K562 (cell line): ENCODE measurements around the gene SDK1. TPM values are rescaled to one million over a fixed set of nuclear protein-coding genes. Genes with fewer than 3 reads are reported as not detected.

ENCODE experiments used
- ATAC-seq: fragments of 200-7000 bp; cut with Tn5 transposase; 3 replicates; pipeline ENCODE4 v1.9.1; 2020; ENCODE audit warnings: moderate library complexity
- BruUV-seq: library from RNA; stranded (reverse); fragments of 400-500 nt; replicated peaks from 2 replicates; lab custom pipeline; 2021; lab: Mats Ljungman, UMichigan
- CTCF ChIA-PET: fragments of 300-600 bp; formaldehyde crosslinking; extraction: SDS; loops from one replicate; lab custom pipeline; 2021; ENCODE audit warnings: low intra/inter-chr PET ratio; lab: Yijun Ruan, JAX
- POLR2A ChIA-PET: fragments of 300-600, 350-650 bp; sonication (Branson Sonifier 250); formaldehyde crosslinking; extraction: SDS; loops from one replicate; lab custom pipeline; 2021; ENCODE audit warnings: antibody characterized with exemption, inconsistent platforms; lab: Yijun Ruan, JAX
- DNase-seq, 4 experiments: peaks; one replicate each; pipeline versions ENCODE4 v3.0.0 to v3.0.0-alpha.2; 2011 to 2018; ENCODE audit warnings: low spot score in 3 of 4, mixed read lengths in 3 of 4; ENCODE audit errors: extremely low read depth in 1 of 4
- FAIRE-seq: peaks from 2 replicates; lab custom pipeline; 2011; peaks lifted over from hg19 to GRCh38; lab: Jason Lieb, UNC
- H2AFZ ChIP-seq: 2 replicates; pipeline ENCODE4 v1.6.0; 2011; ENCODE audit warnings: low read depth, low read length, control low read depth, inconsistent platforms
- H3K27ac ChIP-seq: fragments of 200-600 bp; 3 replicates; pipeline ENCODE4 v1.8.0; 2011; ENCODE audit warnings: low read depth, mild to moderate bottlenecking, control low read depth, inconsistent platforms, low read length, moderate library complexity, mixed read lengths; ENCODE audit errors: extremely low read depth
- H3K27me3 ChIP-seq, 2 experiments: fragments of 300-600 bp in 1 of 2; 2 replicates in 1 of 2; 3 replicates in 1 of 2; pipeline versions ENCODE4 v1.6.0 to v1.8.0; 2011; ENCODE audit warnings: inconsistent platforms in 2 of 2, low read length in 2 of 2, mild to moderate bottlenecking in 1 of 2, mixed read lengths in 1 of 2, moderate library complexity in 1 of 2; ENCODE audit not compliant: control insufficient read depth in 2 of 2, insufficient read depth in 2 of 2
- H3K36me3 ChIP-seq: fragments of 300-600 bp; 3 replicates; pipeline ENCODE4 v1.8.0; 2011; ENCODE audit warnings: mild to moderate bottlenecking, low read length, inconsistent platforms; ENCODE audit not compliant: control insufficient read depth, insufficient read depth
- H3K4me1 ChIP-seq, 2 experiments: fragments of 200-600 bp in 1 of 2; replicated peaks in 1 of 2; 2 replicates in 1 of 2; 3 replicates in 1 of 2; pipeline versions ENCODE4 v1.5.1 to v1.8.0; 2011; ENCODE audit warnings: inconsistent platforms in 2 of 2, low read length in 2 of 2, mild to moderate bottlenecking in 1 of 2, mixed read lengths in 1 of 2, moderate library complexity in 1 of 2; ENCODE audit not compliant: control insufficient read depth in 2 of 2, insufficient read depth in 2 of 2
- H3K4me2 ChIP-seq: 2 replicates; pipeline ENCODE4 v1.6.1; 2011; ENCODE audit warnings: low read length, control low read depth, inconsistent platforms, mixed read lengths; ENCODE audit not compliant: insufficient read depth
- H3K4me3 ChIP-seq: fragments of 200-600 bp; sonication (generic), shearing (Covaris generic); 2 replicates; pipeline ENCODE4 v1.5.1; 2016; ENCODE audit warnings: control low read depth, inconsistent platforms
- H3K79me2 ChIP-seq: fragments of 200-600 bp; 3 replicates; pipeline ENCODE4 v1.8.0; 2011; ENCODE audit warnings: low read length, inconsistent platforms; ENCODE audit not compliant: control insufficient read depth, insufficient read depth
- H3K9ac ChIP-seq, 2 experiments: 2 replicates each; pipeline versions ENCODE4 v1.6.0 to v1.6.1; 2011; ENCODE audit warnings: low read depth in 2 of 2, low read length in 2 of 2, control low read depth in 1 of 2, inconsistent platforms in 1 of 2, mild to moderate bottlenecking in 1 of 2, mixed read lengths in 1 of 2; ENCODE audit not compliant: insufficient read depth in 1 of 2
- H3K9me1 ChIP-seq: one replicate; pipeline ENCODE4 v1.6.0; 2011; ENCODE audit warnings: inconsistent platforms, mild to moderate bottlenecking, low read length, moderate library complexity; ENCODE audit not compliant: control insufficient read depth, insufficient read depth
- H3K9me3 ChIP-seq: replicated peaks from 2 replicates; pipeline ENCODE4 v1.5.1; 2011; ENCODE audit warnings: low read depth, low read length, inconsistent platforms; ENCODE audit not compliant: control insufficient read depth, insufficient read depth
- H4K20me1 ChIP-seq: replicated peaks from 2 replicates; pipeline ENCODE4 v1.6.1; 2011; ENCODE audit warnings: low read length, inconsistent platforms, mixed read lengths; ENCODE audit not compliant: control insufficient read depth, insufficient read depth
- DMBX1 ChIP-seq: fragments of 250-450 bp; sonication (Bioruptor Pico); IDR thresholded peaks from 2 replicates; pipeline ENCODE4 v1.8.0; 2022; ENCODE audit warnings: inconsistent platforms, mild to moderate bottlenecking, moderate library complexity, borderline replicate concordance
- HDAC6 ChIP-seq: IDR thresholded peaks from 2 replicates; pipeline ENCODE4 v1.6.1; 2012; ENCODE audit warnings: low read depth, mild to moderate bottlenecking, control low read depth, inconsistent platforms, low read length, moderate library complexity
- PHF21A ChIP-seq: fragments of 450-650 bp; IDR thresholded peaks from 2 replicates; pipeline ENCODE4 v1.6.1; 2017; ENCODE audit warnings: low read depth, borderline replicate concordance
- PURB ChIP-seq: sonication (generic); formaldehyde crosslinking; IDR thresholded peaks from 2 replicates; pipeline ENCODE4 v1.9.0; 2021; ENCODE audit warnings: low read depth, mild to moderate bottlenecking, missing genetic modification reagents
- RCOR1 ChIP-seq, 2 experiments: IDR thresholded peaks; 2 replicates each; pipeline ENCODE4 v1.6.1; 2012; ENCODE audit warnings: low read depth in 2 of 2, low read length in 2 of 2, borderline replicate concordance in 1 of 2, improper control_type of control experiment in 1 of 2
- ZNF707 ChIP-seq: fragments of 250-450 bp; sonication (Bioruptor Pico); conservative IDR thresholded peaks from 2 replicates; pipeline ENCODE4 v1.8.0; 2022; ENCODE audit warnings: inconsistent platforms, mild to moderate bottlenecking, moderate library complexity
- WGBS: fragments of 100-300 bp; shearing (Covaris generic); methylation state at CpG from one replicate; pipeline ENCODE4 v1.1.6; 2016; ENCODE audit warnings: low coverage, mixed read lengths; ENCODE audit not compliant: insufficient coverage; ENCODE audit errors: missing lambda C conversion rate; 5-methylcytosine and 5-hydroxymethylcytosine counted together
- in situ Hi-C: fragments of 300-500 bp; cut with MboI; formaldehyde crosslinking; loops from 4 replicates; pipeline ENCODE4 v1.15.0; 2018; ENCODE audit warnings: inconsistent platforms, mixed read lengths
- intact Hi-C: fragments of 100-400 bp; cut with micrococcal nuclease; formaldehyde crosslinking; loops from 2 replicates; pipeline ENCODE4 v1.14.2; 2022
- polyA plus RNA-seq, 8 experiments: library from polyadenylated mRNA; depleted of rRNA in 4 of 8; stranded (reverse) in 5 of 8; unstranded in 3 of 8; fragments of >200 nt; fragmentation: Nextera tagmentation in 2 of 8; fragmentation: Illumina TruSeq in 1 of 8; extraction: Ambion mirVana in 2 of 8; extraction: Trizol in 1 of 8; gene quantifications; 2 replicates each; pipeline versions ENCODE4 v1.2.1 to v1.2.3, GENCODE V29; 2011 to 2014; ENCODE audit warnings: inconsistent platforms in 1 of 8, missing spikeins in 1 of 8
- total RNA-seq, 7 experiments: library from RNA; depleted of rRNA in 6 of 7; stranded (reverse); fragments of >200 nt in 6 of 7; fragmentation: Illumina TruSeq in 2 of 7; extraction: Trizol in 2 of 7; gene quantifications; 2 replicates each; pipeline versions ENCODE4 v1.2.1 to v1.2.3, GENCODE V29; 2011 to 2021; ENCODE audit warnings: low replicate concordance in 1 of 7
- TF ChIP-seq, protein P1 (sequence below): fragments of 250-450 bp; sonication (Bioruptor Pico); IDR thresholded peaks from 2 replicates; pipeline ENCODE4 v1.4.0; 2020; ENCODE audit warnings: borderline replicate concordance
- TF ChIP-seq, protein P2 (sequence below), 2 experiments: fragments of 450-650 bp in 1 of 2; IDR thresholded peaks; 2 replicates each; pipeline ENCODE4 v1.6.1; 2011 to 2017; ENCODE audit warnings: low read depth in 2 of 2, antibody characterized with exemption in 1 of 2, borderline replicate concordance in 1 of 2, low read length in 1 of 2, mild to moderate bottlenecking in 1 of 2, mixed read lengths in 1 of 2; ENCODE audit not compliant: control insufficient read depth in 1 of 2
- TF ChIP-seq, protein P3 (sequence below): IDR thresholded peaks from 2 replicates; pipeline ENCODE4 v1.6.1; 2016; ENCODE audit warnings: missing genetic modification characterization, missing compliant biosample characterization

Gene SDK1
- total and polyA plus RNA-seq, 9 of the 15 experiments (the other 6 are each of a cell fraction or from before 2014, with no cell fraction given), result 0.16 TPM; not detected in 8

DNA sequence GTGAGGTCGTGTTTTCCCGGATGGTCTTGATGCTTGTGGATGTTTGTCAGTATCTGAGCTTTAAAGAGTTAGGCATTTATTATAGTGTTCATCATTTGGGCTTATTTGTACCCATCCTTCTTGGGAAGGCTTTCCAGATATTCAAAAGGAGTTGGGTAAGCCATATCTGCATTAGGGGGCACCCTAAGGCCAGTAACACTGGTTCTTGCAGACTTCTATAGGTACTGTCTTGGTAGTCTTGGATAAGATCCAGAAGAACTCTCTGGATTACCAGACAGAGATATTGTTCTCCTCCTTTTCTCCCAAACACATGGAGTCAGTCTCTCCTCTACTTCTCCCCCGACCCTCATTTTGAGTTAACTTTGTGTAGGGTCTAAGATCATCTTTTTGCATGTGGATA, 92.8 kb downstream of the SDK1 start:
- no peaks in the 10 kb centered on the region for H3K27me3 ChIP-seq
- intact Hi-C loops (no loop called here), in situ Hi-C loops (no loop called here)
- H2AFZ ChIP-seq, result no peak overlapping the region
- H3K4me1 ChIP-seq, result no peaks in the 10 kb centered on the region
- CTCF ChIA-PET, result no interaction called here
- POLR2A ChIA-PET, result interaction anchor here (0.6 kb wide), 1 partner anchor 21 kb away, joined by 3 read pairs; no protein-coding TSS in a partner anchor
- FAIRE-seq (no peak), DNase-seq (no peak), ATAC-seq (no peak)
- no peak overlapping the region for H3K27ac ChIP-seq
- H3K9ac ChIP-seq, result no peak overlapping the region
- TF ChIP-seq, protein P1, sequence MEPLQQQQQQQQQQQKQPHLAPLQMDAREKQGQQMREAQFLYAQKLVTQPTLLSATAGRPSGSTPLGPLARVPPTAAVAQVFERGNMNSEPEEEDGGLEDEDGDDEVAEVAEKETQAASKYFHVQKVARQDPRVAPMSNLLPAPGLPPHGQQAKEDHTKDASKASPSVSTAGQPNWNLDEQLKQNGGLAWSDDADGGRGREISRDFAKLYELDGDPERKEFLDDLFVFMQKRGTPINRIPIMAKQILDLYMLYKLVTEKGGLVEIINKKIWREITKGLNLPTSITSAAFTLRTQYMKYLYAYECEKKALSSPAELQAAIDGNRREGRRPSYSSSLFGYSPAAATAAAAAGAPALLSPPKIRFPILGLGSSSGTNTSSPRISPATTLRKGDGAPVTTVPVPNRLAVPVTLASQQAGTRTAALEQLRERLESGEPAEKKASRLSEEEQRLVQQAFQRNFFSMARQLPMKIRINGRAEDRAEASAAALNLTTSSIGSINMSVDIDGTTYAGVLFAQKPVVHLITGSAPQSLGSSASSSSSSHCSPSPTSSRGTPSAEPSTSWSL, result no peak
- TF ChIP-seq HDAC6 (no peak), DMBX1 (CRISPR knock-in tag) (no peak), PURB (no peak), RCOR1 (IDR thresholded peaks at IDR 0.05; ENCODE audit: borderline replicate concordance in 1 of 2, low read depth in 2 of 2, low read length in 2 of 2) (no peak), PHF21A (no peak), ZNF707 (no peak)
- TF ChIP-seq, protein P2, sequence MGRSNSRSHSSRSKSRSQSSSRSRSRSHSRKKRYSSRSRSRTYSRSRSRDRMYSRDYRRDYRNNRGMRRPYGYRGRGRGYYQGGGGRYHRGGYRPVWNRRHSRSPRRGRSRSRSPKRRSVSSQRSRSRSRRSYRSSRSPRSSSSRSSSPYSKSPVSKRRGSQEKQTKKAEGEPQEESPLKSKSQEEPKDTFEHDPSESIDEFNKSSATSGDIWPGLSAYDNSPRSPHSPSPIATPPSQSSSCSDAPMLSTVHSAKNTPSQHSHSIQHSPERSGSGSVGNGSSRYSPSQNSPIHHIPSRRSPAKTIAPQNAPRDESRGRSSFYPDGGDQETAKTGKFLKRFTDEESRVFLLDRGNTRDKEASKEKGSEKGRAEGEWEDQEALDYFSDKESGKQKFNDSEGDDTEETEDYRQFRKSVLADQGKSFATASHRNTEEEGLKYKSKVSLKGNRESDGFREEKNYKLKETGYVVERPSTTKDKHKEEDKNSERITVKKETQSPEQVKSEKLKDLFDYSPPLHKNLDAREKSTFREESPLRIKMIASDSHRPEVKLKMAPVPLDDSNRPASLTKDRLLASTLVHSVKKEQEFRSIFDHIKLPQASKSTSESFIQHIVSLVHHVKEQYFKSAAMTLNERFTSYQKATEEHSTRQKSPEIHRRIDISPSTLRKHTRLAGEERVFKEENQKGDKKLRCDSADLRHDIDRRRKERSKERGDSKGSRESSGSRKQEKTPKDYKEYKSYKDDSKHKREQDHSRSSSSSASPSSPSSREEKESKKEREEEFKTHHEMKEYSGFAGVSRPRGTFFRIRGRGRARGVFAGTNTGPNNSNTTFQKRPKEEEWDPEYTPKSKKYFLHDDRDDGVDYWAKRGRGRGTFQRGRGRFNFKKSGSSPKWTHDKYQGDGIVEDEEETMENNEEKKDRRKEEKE (IDR thresholded peaks at IDR 0.05; ENCODE audit: borderline replicate concordance in 1 of 2, control insufficient read depth in 1 of 2, low read depth in 2 of 2, low read length in 1 of 2), result no peak
- TF ChIP-seq, protein P3, sequence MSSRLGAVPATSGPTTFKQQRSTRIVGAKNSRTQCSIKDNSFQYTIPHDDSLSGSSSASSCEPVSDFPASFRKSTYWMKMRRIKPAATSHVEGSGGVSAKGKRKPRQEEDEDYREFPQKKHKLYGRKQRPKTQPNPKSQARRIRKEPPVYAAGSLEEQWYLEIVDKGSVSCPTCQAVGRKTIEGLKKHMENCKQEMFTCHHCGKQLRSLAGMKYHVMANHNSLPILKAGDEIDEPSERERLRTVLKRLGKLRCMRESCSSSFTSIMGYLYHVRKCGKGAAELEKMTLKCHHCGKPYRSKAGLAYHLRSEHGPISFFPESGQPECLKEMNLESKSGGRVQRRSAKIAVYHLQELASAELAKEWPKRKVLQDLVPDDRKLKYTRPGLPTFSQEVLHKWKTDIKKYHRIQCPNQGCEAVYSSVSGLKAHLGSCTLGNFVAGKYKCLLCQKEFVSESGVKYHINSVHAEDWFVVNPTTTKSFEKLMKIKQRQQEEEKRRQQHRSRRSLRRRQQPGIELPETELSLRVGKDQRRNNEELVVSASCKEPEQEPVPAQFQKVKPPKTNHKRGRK, result no peak
- no peaks in the 10 kb centered on the region for H3K36me3 ChIP-seq
- no peak overlapping the region for H3K4me2 ChIP-seq
- H3K4me3 ChIP-seq, result no peak overlapping the region
- H3K79me2 ChIP-seq, result no peaks in the 10 kb centered on the region
- WGBS, result 0% methylated on average over 3 of the region's 3 CpGs
- no peaks in the 10 kb centered on the region for H4K20me1 ChIP-seq
- no TSS peak for BruUV-seq
- H3K9me3 ChIP-seq, result no peaks in the 10 kb centered on the region
- no peaks in the 10 kb centered on the region for H3K9me1 ChIP-seq
